WERI-Rb-1 (cell line): ENCODE data around the gene PTRH1.

Experiments used
- DNase-seq: peaks from one replicate; pipeline ENCODE4 v3.0.0-alpha.2; 2020
- H3K27ac ChIP-seq: fragments of 250-450 bp; sonication (Bioruptor Pico); 2 replicates; pipeline ENCODE4 v1.5.1; 2020; ENCODE audit warnings: mild to moderate bottlenecking, moderate library complexity
- H3K27me3 ChIP-seq: fragments of 250-450 bp; sonication (Bioruptor Pico); 2 replicates; pipeline ENCODE4 v1.5.1; 2021; ENCODE audit warnings: mild to moderate bottlenecking, low read depth, moderate library complexity; ENCODE audit not compliant: insufficient read depth, severe bottlenecking
- H3K36me3 ChIP-seq: fragments of 250-450 bp; sonication (Bioruptor Pico); 2 replicates; pipeline ENCODE4 v1.5.1; 2020; ENCODE audit warnings: mild to moderate bottlenecking, moderate library complexity
- H3K4me3 ChIP-seq: 2 replicates; pipeline ENCODE4 v1.5.1; 2011; ENCODE audit warnings: low read depth, mild to moderate bottlenecking, control low read depth, low read length
- H3K9me3 ChIP-seq: fragments of 250-450 bp; sonication (Bioruptor Pico); 2 replicates; pipeline ENCODE4 v1.5.1; 2021; ENCODE audit warnings: mild to moderate bottlenecking, moderate library complexity; ENCODE audit not compliant: severe bottlenecking
- TF ChIP-seq, protein P1 (sequence below): IDR thresholded peaks from 2 replicates; pipeline ENCODE4 v1.5.1; 2011; ENCODE audit warnings: low read depth, mild to moderate bottlenecking, control low read depth, inconsistent platforms, low read length

PTRH1 gene

DNA sequence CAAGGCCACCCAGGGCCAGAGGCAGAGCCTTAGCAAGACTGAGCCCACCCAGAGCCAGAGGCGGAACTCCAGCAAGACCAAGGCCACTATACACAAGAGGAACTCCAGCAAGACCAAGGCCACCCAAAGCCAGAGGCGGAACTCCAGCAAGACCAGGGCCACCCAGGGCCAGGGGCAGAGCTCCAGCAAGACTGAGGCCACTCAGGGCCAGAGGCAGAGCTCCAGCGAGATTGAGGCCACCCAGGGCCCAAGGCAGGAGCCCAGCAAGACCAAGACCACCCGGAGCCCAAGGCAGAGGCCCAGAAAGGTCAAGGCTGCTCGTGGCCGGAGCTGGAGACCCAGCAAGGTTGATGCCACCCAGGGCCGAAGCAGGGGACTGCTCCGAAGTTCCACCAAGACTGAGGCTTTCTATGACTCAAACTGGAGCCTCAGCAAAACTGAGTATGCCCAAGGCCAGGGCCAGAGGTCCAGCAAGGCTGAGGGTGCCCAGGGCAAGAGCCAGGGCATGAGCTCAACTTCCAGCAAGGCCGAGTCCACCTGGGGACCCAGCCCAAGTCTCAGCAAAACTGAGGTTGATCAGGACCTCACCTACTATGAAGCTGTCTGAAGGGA lies 15.4 kb upstream of the PTRH1 start:
- no peaks in the 10 kb centered on the region for H3K9me3 ChIP-seq
- H3K27ac ChIP-seq = no peak overlapping the region
- H3K36me3 ChIP-seq = peaks cover 7% of the 10 kb centered on the region
- no peak for DNase-seq
- no peaks in the 10 kb centered on the region for H3K27me3 ChIP-seq
- TF ChIP-seq, protein P1, sequence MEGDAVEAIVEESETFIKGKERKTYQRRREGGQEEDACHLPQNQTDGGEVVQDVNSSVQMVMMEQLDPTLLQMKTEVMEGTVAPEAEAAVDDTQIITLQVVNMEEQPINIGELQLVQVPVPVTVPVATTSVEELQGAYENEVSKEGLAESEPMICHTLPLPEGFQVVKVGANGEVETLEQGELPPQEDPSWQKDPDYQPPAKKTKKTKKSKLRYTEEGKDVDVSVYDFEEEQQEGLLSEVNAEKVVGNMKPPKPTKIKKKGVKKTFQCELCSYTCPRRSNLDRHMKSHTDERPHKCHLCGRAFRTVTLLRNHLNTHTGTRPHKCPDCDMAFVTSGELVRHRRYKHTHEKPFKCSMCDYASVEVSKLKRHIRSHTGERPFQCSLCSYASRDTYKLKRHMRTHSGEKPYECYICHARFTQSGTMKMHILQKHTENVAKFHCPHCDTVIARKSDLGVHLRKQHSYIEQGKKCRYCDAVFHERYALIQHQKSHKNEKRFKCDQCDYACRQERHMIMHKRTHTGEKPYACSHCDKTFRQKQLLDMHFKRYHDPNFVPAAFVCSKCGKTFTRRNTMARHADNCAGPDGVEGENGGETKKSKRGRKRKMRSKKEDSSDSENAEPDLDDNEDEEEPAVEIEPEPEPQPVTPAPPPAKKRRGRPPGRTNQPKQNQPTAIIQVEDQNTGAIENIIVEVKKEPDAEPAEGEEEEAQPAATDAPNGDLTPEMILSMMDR = no peak
- no peak overlapping the region for H3K4me3 ChIP-seq

DNA sequence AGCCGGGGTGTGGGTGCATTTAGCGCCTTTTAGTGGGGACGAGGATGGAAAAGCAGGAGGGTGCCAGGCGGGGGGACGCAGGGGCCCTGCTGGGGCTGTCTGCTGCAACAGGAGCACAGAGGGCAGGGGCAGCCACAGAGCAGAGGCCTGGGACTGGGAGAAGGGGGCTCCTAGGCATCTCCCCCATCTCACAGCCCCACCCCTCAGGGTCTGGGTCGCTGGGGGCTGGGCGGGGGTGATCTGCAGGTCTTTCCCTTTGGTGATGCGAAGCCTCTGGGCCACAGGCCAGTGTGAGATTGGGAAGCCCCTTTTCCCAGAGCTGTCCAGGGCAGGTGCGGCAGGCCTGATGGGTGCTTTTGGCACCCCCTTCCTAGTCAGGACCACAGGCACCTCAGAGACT lies 14.8 kb upstream of the PTRH1 start:
- TF ChIP-seq, protein P1 = no peak
- H3K27ac ChIP-seq = no peak overlapping the region
- DNase-seq = no peak
- H3K4me3 ChIP-seq = no peak overlapping the region
- peaks cover 7% of the 10 kb centered on the region for H3K36me3 ChIP-seq
- no peaks in the 10 kb centered on the region for H3K27me3 ChIP-seq
- H3K9me3 ChIP-seq = no peaks in the 10 kb centered on the region

DNA sequence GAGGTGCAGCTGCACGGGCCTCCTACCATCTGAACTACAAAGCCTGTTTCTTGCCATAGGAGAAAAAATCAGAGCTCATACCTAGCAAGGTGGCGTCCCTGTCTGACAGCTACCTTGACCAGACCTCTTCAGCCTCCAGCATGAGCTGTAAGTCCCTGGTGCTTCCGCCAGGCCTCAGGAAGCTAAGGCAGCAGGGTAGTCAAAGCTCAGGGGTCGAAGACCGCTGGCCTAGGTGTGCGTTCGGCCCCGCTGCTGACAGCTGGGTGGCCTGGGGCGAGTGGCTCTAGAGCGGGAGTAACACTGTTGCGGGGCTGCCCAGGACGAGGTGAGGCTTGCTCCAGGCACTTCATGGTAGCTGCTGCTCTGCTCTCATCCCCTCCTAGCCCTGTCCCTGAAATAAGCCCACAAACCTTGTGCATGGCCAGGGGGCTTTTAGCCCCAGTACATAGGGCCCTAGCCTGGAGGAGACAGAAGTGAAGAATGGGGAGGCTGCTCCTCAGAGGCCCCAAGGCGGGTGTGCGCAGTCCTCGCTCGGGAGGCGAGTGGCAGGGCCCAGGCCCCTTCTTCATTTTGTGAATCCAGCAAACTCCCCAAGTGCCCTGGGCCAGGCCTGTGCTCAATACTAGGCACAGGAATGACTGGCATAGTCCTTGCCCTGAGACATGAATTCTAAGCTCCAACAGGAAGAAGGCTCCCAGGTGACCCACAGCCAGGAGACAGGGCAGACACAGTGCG lies 14.2 kb upstream of the PTRH1 start:
- Histone ChIP-seq H3K4me3 (no peak overlapping the region), H3K9me3 (no peaks in the 10 kb centered on the region), H3K27ac (no peak overlapping the region), H3K27me3 (no peaks in the 10 kb centered on the region), H3K36me3 (peaks cover 7% of the 10 kb centered on the region)
- DNase-seq = no peak
- TF ChIP-seq, protein P1 = no peak

DNA sequence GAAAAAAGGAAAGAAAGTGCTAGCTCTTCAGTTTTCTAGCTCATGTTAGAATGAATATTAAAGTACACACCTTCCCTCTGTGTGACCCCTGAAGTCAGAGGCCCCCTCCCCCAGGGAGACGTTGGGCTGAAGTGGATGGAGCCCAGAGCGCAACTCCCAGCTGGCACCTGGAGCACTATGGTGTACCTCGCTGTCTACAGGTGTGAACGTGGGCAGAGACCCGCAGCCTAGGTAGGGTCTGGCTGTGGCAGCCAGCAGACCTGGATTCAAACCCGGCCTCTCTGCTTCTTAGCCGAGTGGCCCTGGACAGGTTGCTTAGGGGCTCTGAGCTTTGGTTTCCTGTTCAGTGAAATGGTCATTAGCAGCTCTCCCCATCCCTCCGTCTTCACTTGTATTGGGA lies 13.3 kb upstream of the PTRH1 start:
- Histone ChIP-seq H3K4me3 (no peak overlapping the region), H3K36me3 (peaks cover 7% of the 10 kb centered on the region), H3K9me3 (no peaks in the 10 kb centered on the region), H3K27ac (no peak overlapping the region), H3K27me3 (no peaks in the 10 kb centered on the region)
- DNase-seq = no peak
- TF ChIP-seq, protein P1 = no peak

DNA sequence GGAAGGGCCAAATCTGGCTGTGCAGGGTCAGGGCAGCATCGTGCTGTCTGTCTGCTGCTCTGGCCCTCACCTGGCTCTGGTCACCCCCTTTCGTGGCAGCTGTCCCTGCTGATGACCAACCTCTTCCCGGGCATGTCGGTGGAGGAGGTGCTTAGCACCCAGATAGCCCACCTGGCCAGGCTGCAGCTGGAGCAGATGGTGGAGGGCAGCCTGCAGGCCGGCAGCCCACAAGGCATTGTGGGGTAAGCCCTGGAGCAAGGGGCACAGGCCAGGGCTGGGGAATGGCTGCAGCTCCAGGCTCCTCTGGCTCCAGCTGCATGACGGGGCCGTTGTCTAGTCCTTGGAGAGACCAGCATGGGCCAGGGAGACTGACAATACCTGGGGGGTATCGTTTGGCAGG lies 11.4 kb upstream of the PTRH1 start:
- DNase-seq = no peak
- TF ChIP-seq, protein P1 = no peak
- no peaks in the 10 kb centered on the region for H3K9me3 ChIP-seq
- H3K4me3 ChIP-seq = no peak overlapping the region
- no peaks in the 10 kb centered on the region for H3K27me3 ChIP-seq
- peaks cover 5% of the 10 kb centered on the region for H3K36me3 ChIP-seq
- H3K27ac ChIP-seq = no peak overlapping the region
